ENCODE results near the gene GRIN3B. TPM values are rescaled to one million over a fixed set of nuclear protein-coding genes. Genes with fewer than 3 reads are reported as not detected.
A peak's percentile ranks its signal among the peaks of the same experiment; 100 is the strongest.

The GRIN3B gene
- polyA plus RNA-seq, 2 of the 4 experiments (the other 2 are of a cell fraction) = 0.67 to 1.5 TPM

DNA sequence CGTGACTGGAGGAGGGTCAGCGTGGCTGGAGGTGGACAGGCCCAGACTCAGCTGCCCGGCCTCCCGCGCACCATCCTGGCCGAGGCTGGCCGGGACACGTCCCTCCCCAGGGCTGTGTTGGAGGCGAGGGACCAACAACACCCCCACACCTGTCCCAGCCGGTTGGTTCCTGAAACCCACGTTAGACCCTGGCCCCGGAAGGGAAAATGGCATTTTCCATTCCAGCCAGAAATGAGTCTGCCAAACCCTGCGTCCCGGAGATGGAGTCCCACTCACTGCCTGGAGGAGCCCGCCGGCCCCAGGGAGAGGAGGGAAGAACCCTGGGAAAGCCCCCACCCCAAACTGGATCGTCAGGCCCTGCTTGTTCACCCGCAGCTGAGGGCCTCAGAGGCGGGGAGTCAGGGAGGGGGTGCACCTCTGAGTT is 20.9 kb upstream of the GRIN3B start:
- Histone ChIP-seq H3K27ac (no peak overlapping the region), H3K4me2 (no peak overlapping the region), H3K9me3 (no peaks in the 10 kb centered on the region), H3K4me3 (no peak overlapping the region), H3K4me1 (peaks cover 21% of the 10 kb centered on the region)
- no peak for DNase-seq (ENCODE audit: low read depth in 1 of 2, low spot score in 1 of 2)
- TF ChIP-seq ZC3H11A (IDR thresholded peaks at IDR 0.05) = no peak
- no peak for TF ChIP-seq GATA3 (IDR thresholded peaks at IDR 0.05; ENCODE audit: borderline replicate concordance)
- TF ChIP-seq CBX2 (IDR thresholded peaks at IDR 0.05; ENCODE audit: borderline replicate concordance, low read depth) = no peak
- TF ChIP-seq RAD21 (conservative IDR thresholded peaks at IDR 0.05 in 1 of 2, IDR thresholded peaks at IDR 0.05 in 1 of 2) = no peak
- ChIA-PET POLR2A (no interaction called here), CTCF (interaction anchor here (0.8 to 1.4 kb wide), 3 partner anchors 9 to 56 kb away, joined by 3 to 4 read pairs (median 4); no protein-coding TSS in a partner anchor)
- no peak for FAIRE-seq
- ATAC-seq = no peak
- 90% methylated on average over 13 of the region's 19 CpGs for WGBS (ENCODE audit: missing lambda C conversion rate)

DNA sequence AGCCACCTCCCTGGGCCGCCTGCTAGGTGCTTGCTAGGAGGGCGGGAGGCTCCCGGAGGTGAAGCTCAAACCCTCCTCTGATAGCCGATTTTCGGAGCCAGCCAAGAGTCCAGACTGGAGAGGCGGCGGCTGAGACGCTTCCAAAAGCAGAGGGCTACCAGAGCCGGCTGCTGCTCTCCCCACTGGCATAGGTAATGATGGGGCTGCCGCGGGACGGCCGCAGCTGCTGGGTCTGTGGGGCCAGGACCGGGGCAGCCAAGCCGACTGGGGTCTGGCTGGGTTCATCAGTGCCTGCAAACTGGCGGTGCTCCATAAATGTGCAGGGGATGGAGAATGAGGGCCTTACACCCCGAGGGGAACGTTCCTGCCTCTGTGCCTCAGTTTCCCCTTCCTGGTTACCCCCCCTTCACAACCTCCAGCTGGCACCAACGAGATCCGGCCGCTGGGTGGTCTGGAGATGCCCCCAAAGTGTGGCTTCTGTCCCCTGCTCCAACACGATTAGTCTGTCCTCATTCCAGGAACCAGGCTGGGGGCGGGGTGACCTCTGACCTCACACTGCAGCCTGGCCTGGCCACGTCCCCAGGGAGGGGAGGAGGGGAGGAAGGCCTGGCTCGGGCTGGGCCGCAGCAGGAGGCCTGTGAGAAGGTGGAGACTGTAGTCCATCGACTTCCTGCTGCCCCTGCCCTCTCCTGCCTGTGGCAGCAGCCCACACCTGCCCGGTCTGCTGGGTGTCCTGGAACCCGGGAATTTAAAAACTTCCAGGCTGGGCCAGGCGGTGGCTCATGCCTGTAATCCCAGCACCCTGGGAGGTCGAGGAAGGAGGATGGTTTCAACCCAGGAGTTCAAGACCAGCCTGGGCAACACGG is 19.9 kb upstream of the GRIN3B start:
- ChIA-PET POLR2A (no interaction called here), CTCF (interaction anchor here (0.8 to 4.1 kb wide), 4 partner anchors 10 to 57 kb away, joined by 3 to 28 read pairs (median 4); no protein-coding TSS in a partner anchor)
- peak overlapping the region; percentile 32; the same call in 1 of the 3 replicates for H3K4me2 ChIP-seq

More for the DNA sequence above, 19.9 kb upstream of the GRIN3B start:
- Histone ChIP-seq H3K4me1 (peaks cover 25% of the 10 kb centered on the region), H3K27ac (peak overlapping the region in 1 of 2 experiments; percentile 70; a peak in 3 of 6 replicates), H3K4me3 (no peak overlapping the region), H3K9me3 (no peaks in the 10 kb centered on the region)
- FAIRE-seq (no peak), ATAC-seq (peak in 1 of 2 experiments; percentile 8; a peak in 1 of 6 replicates), DNase-seq (ENCODE audit: low read depth in 1 of 2, low spot score in 1 of 2) (peak in 1 of 2 experiments; percentile 56)
- TF ChIP-seq, protein P1, sequence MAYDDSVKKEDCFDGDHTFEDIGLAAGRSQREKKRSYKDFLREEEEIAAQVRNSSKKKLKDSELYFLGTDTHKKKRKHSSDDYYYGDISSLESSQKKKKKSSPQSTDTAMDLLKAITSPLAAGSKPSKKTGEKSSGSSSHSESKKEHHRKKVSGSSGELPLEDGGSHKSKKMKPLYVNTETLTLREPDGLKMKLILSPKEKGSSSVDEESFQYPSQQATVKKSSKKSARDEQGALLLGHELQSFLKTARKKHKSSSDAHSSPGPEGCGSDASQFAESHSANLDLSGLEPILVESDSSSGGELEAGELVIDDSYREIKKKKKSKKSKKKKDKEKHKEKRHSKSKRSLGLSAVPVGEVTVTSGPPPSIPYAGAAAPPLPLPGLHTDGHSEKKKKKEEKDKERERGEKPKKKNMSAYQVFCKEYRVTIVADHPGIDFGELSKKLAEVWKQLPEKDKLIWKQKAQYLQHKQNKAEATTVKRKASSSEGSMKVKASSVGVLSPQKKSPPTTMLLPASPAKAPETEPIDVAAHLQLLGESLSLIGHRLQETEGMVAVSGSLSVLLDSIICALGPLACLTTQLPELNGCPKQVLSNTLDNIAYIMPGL (CRISPR knock-in tag; IDR thresholded peaks at IDR 0.05; ENCODE audit: borderline replicate concordance) = no peak
- TF ChIP-seq RCOR1 (IDR thresholded peaks at IDR 0.05; ENCODE audit: low read depth, low read length) (no peak), ZFP36 (IDR thresholded peaks at IDR 0.05; ENCODE audit: borderline replicate concordance, partially characterized antibody) (no peak), POLR2AphosphoS2 (conservative IDR thresholded peaks at IDR 0.05; ENCODE audit: low read length) (no peak), GATA3 (IDR thresholded peaks at IDR 0.05; ENCODE audit: borderline replicate concordance) (no peak), RAD21 (conservative IDR thresholded peaks at IDR 0.05 in 1 of 2, IDR thresholded peaks at IDR 0.05 in 1 of 2) (no peak), SMC3 (IDR thresholded peaks at IDR 0.05) (no peak), EHMT2 (IDR thresholded peaks at IDR 0.05; ENCODE audit: low read depth) (no peak), EP300 (IDR thresholded peaks at IDR 0.05) (no peak), CEBPB (IDR thresholded peaks at IDR 0.05) (no peak), KDM5A (IDR thresholded peaks at IDR 0.05) (no peak), ESRRA (IDR thresholded peaks at IDR 0.05; ENCODE audit: borderline replicate concordance, low read length) (no peak), FOXS1 (CRISPR knock-in tag; IDR thresholded peaks at IDR 0.05) (no peak), ZNF302 (CRISPR knock-in tag; IDR thresholded peaks at IDR 0.05) (no peak), TFCP2L1 (CRISPR knock-in tag; IDR thresholded peaks at IDR 0.05) (no peak), RNF2 (IDR thresholded peaks at IDR 0.05; ENCODE audit: borderline replicate concordance, low read depth) (no peak)
- TF ChIP-seq, protein P2, sequence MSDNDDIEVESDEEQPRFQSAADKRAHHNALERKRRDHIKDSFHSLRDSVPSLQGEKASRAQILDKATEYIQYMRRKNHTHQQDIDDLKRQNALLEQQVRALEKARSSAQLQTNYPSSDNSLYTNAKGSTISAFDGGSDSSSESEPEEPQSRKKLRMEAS (IDR thresholded peaks at IDR 0.05) = no peak
- TF ChIP-seq, protein P3, sequence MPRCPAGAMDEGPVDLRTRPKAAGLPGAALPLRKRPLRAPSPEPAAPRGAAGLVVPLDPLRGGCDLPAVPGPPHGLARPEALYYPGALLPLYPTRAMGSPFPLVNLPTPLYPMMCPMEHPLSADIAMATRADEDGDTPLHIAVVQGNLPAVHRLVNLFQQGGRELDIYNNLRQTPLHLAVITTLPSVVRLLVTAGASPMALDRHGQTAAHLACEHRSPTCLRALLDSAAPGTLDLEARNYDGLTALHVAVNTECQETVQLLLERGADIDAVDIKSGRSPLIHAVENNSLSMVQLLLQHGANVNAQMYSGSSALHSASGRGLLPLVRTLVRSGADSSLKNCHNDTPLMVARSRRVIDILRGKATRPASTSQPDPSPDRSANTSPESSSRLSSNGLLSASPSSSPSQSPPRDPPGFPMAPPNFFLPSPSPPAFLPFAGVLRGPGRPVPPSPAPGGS (IDR thresholded peaks at IDR 0.05) = no peak
- TF ChIP-seq, protein P4, sequence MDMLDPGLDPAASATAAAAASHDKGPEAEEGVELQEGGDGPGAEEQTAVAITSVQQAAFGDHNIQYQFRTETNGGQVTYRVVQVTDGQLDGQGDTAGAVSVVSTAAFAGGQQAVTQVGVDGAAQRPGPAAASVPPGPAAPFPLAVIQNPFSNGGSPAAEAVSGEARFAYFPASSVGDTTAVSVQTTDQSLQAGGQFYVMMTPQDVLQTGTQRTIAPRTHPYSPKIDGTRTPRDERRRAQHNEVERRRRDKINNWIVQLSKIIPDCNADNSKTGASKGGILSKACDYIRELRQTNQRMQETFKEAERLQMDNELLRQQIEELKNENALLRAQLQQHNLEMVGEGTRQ (IDR thresholded peaks at IDR 0.05) = no peak
- WGBS (ENCODE audit: missing lambda C conversion rate) = 35% methylated on average over 7 of the region's 32 CpGs

Measured in A549 (cell line).